Measurements from ENCODE around the gene MB21D2. TPM values are rescaled to one million over a fixed set of nuclear protein-coding genes. Genes with fewer than 3 reads are reported as not detected.
A peak's percentile ranks its signal among the peaks of the same experiment; 100 is the strongest.

The MB21D2 gene
- total RNA-seq, 2 experiments from 2014 or later: 4.3 to 5.3 TPM

DNA sequence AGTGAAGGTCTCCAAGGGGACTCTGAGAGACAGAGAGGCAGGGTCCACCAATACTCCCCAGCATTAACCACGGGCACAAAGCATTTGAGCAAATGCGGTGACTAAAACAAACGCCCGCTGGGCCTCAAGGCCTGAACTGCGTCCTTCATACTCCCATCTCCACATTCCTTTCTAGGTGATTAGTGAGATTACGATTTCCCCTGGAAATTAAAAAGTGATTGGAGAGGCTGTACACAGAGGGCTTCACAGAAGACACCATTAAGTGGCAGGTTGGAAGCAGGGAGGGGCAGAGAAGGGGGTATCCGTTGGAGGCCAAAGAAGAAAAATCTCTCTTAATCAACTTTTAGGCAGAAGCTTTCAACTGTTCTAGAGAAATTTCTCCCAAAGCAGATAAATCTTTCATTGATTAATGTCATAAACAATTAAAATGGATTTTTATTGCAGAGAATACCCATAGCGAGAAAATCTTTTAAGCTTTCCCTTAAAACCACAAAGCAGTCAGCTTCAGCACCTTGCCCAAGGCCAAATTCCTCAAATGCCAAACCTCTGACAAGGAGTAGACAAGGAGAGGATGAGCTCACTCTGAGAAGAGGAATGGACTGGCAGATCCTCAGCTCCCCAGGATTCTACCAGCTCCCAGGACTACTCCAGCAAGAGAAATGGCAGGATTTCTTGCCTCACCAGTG, 38.2 kb downstream of the MB21D2 start:
- Mint-ChIP-seq H3K27ac (no peak overlapping the region), H3K36me3 (peaks cover 3% of the 10 kb centered on the region), H3K9me3 (no peaks in the 10 kb centered on the region), H3K27me3 (peaks cover 4% of the 10 kb centered on the region), H3K4me1 (peaks cover 4% of the 10 kb centered on the region), H3K4me3 (no peak overlapping the region)
- POLR2A ChIA-PET: no interaction called here
- ATAC-seq (ENCODE audit: low read depth) (no peak), DNase-seq (no peak)

DNA sequence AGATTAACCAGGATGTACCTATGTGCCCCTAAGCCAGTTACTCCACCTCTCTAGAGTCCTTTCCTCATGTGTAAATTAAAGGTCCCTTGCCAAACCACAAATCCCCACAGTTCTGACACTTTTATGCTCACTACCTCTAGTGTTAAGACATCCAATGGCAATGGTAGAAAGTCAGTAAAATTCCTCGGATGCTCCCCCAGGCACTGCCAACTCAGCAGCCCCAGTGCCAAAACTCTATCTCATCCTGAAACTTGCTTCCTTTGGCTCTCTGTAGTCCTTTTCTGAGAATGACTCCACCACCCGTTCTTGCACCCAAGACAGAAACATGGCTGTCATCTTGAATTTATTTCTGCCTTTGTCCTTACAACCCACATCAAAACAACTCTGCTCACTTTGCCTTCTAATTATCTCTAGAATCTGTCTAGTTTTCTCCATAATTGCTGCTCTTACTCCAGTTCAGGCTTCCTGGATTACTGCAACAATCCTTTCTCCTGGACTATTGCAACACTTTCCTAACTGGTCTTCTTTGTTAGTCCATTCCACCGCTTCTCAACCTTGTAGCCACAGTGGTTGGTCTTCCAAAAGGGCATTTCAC, 41.6 kb downstream of the MB21D2 start:
- no peaks in the 10 kb centered on the region for H3K9me3 Mint-ChIP-seq
- POLR2A ChIA-PET: no interaction called here
- ATAC-seq (ENCODE audit: low read depth): no peak
- no peak overlapping the region for H3K27ac Mint-ChIP-seq
- no peak overlapping the region for H3K4me3 Mint-ChIP-seq
- DNase-seq: no peak
- H3K4me1 Mint-ChIP-seq: peaks cover 4% of the 10 kb centered on the region
- peaks cover 2% of the 10 kb centered on the region for H3K27me3 Mint-ChIP-seq
- peaks cover 3% of the 10 kb centered on the region for H3K36me3 Mint-ChIP-seq

DNA sequence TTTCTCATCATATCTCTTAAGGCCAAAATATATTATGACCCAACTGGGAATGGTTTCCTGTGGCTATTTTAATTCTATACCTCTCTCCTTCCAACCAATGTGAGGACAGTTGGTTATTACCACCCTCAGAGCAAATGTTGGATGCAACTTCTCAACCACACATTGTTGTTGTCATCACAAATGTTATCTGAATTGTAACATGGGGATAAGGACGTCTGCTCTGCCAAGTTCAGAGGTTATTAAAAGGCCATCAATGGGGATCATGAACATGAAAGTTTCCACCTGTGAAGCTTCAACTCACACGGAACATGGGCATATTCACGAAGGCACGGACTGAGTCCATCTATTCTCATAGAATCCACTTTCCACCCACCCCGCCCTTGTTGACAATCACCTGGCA, 46.8 kb downstream of the MB21D2 start:
- POLR2A ChIA-PET: no interaction called here
- H3K9me3 Mint-ChIP-seq: no peaks in the 10 kb centered on the region
- DNase-seq: no peak
- H3K4me3 Mint-ChIP-seq: no peak overlapping the region
- H3K36me3 Mint-ChIP-seq: no peaks in the 10 kb centered on the region
- H3K27me3 Mint-ChIP-seq: peaks cover 2% of the 10 kb centered on the region
- H3K27ac Mint-ChIP-seq: no peak overlapping the region
- ATAC-seq (ENCODE audit: low read depth): no peak
- peaks cover 2% of the 10 kb centered on the region for H3K4me1 Mint-ChIP-seq

DNA sequence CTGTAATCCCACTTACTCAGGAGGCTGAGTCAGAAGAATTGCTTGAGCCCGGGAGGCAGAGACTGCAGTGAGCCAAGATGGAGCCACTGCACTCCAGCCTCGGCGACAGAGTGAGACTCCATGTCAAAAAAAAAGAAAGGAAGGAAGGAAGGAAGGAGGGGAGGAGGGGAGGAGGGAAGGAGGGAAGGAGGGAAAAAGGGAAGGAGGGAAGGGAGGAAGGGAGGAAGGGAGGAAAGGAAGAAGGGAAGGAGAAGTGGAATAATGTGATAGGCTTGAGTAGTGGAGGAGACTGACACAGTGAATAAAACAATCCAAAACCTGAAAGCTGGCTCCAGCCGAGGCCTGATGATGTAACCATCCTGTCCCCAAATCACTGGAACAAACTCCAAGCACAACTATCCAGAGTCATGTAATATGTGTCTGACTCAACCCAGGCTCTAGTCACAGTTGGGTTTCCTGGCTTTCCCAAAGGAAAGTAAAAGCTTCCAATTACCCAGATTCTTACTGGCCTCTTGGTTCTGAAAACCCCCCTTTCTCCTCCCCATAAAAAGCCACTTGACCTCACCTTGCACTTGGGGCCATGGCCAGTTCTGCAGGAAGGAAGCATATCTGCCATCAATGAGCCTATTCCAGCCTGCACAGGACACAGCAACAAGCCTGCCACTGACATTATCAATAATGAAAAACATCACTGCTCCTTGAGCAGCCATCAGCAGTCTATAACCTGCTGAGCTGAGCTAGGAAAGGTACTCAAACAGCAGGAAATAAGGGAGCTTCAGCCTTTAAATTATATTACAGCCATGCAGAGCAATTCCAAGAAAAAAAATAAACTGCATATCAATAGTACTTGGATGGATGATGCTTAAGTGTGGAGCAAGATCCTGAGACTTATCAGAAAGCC, 48.3 kb downstream of the MB21D2 start:
- Mint-ChIP-seq H3K9me3 (no peaks in the 10 kb centered on the region), H3K27me3 (no peaks in the 10 kb centered on the region), H3K4me3 (no peak overlapping the region), H3K27ac (no peak overlapping the region), H3K4me1 (peaks cover 7% of the 10 kb centered on the region), H3K36me3 (no peaks in the 10 kb centered on the region)
- ATAC-seq (ENCODE audit: low read depth): no peak
- no peak for DNase-seq
- POLR2A ChIA-PET: no interaction called here

DNA sequence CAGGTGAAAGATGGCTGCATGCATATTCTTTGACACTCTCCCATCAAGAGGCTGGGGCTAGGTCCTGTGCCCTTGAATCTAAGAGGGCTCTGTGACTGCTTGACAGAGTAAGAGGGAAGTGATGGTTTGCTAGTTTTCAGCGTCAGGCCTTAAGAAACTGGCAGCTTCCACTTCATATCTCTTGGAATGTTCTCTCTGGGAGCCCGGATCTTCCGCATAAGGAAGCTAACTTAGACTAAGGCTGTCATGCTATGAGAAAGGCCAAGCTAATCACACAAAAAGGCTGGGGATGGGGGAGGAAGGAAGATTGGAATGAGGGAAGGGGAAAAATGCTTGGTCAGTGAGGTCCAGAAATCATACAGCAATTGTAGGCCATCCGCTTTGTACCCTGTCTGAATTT, 50.0 kb downstream of the MB21D2 start:
- H3K4me3 Mint-ChIP-seq: no peak overlapping the region

DNA sequence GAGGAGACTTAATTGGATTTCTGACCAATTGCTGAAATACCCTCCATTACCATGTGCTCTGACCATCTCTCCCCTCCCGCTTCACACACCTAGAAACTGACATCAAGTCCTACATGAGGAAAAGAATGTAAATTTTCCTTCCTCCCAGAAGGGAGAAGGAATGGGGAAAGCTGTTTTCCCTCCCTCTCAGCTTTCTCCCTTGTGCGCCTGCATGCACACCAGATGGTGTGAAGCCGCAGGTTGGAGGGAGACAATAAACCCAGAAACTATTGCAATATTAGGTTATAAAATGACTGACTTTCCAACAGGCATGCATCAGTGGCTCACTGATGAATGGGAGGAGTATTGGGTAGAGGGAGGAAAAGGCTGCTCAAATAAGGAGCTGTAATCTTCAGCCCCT, 50.9 kb downstream of the MB21D2 start:
- ATAC-seq (ENCODE audit: low read depth): no peak
- DNase-seq: no peak
- Mint-ChIP-seq H3K9me3 (no peaks in the 10 kb centered on the region), H3K27ac (no peak overlapping the region), H3K27me3 (no peaks in the 10 kb centered on the region), H3K36me3 (peaks cover under 1% of the 10 kb centered on the region), H3K4me3 (no peak overlapping the region), H3K4me1 (peaks cover 17% of the 10 kb centered on the region)
- POLR2A ChIA-PET: no interaction called here

More for the DNA sequence above, 50.0 kb downstream of the MB21D2 start:
- H3K36me3 Mint-ChIP-seq: no peaks in the 10 kb centered on the region
- no peak for DNase-seq
- no peaks in the 10 kb centered on the region for H3K9me3 Mint-ChIP-seq
- ATAC-seq (ENCODE audit: low read depth): no peak
- H3K4me1 Mint-ChIP-seq: peaks cover 9% of the 10 kb centered on the region
- POLR2A ChIA-PET: no interaction called here
- no peaks in the 10 kb centered on the region for H3K27me3 Mint-ChIP-seq
- H3K27ac Mint-ChIP-seq: no peak overlapping the region

DNA sequence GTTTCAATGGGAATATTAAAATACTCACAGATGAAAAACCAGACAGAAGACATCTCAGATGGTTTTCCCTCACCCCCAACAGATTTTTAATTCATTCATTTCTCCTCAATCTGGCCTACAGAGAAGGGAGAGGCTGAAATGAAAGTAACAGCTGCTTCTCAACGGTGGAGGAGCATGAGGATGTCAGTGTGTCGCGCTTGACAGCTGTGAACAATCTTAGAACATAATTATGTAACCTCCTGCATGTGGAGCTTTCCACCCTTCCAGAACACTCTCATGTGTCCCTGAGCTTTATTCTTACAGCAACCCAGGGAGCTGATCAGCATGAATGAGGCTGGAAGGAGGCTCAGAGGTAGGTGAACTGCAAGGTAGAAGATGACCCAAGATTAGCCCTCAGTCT, 52.7 kb downstream of the MB21D2 start:
- H3K4me1 Mint-ChIP-seq: peaks cover 20% of the 10 kb centered on the region
- peak overlapping the region; percentile 13 for H3K27ac Mint-ChIP-seq
- no peaks in the 10 kb centered on the region for H3K27me3 Mint-ChIP-seq
- no peak for DNase-seq
- no peak for ATAC-seq (ENCODE audit: low read depth)
- H3K9me3 Mint-ChIP-seq: no peaks in the 10 kb centered on the region
- peaks cover 3% of the 10 kb centered on the region for H3K36me3 Mint-ChIP-seq
- POLR2A ChIA-PET: no interaction called here
- H3K4me3 Mint-ChIP-seq: no peak overlapping the region

DNA sequence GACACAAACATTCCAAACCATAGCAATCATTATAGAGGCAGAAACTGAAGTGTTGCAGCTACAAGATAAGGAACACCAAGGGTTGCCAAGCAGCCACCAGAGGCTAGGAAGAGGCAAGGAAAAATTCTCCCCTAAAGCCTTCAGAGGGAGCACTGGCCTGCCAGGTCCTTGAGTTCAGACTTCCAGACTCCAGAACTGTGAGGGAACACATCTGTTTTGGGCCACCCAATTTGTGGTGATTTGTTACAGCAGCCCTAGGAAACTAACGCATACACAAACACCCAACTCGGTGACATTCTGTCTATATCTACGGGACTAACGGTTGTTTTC, 54.6 kb downstream of the MB21D2 start:
- Mint-ChIP-seq H3K4me1 (peaks cover 22% of the 10 kb centered on the region), H3K27ac (no peak overlapping the region), H3K27me3 (no peaks in the 10 kb centered on the region), H3K9me3 (no peaks in the 10 kb centered on the region), H3K36me3 (peaks cover 4% of the 10 kb centered on the region), H3K4me3 (no peak overlapping the region)
- DNase-seq (no peak), ATAC-seq (ENCODE audit: low read depth) (no peak)
- POLR2A ChIA-PET: no interaction called here

DNA sequence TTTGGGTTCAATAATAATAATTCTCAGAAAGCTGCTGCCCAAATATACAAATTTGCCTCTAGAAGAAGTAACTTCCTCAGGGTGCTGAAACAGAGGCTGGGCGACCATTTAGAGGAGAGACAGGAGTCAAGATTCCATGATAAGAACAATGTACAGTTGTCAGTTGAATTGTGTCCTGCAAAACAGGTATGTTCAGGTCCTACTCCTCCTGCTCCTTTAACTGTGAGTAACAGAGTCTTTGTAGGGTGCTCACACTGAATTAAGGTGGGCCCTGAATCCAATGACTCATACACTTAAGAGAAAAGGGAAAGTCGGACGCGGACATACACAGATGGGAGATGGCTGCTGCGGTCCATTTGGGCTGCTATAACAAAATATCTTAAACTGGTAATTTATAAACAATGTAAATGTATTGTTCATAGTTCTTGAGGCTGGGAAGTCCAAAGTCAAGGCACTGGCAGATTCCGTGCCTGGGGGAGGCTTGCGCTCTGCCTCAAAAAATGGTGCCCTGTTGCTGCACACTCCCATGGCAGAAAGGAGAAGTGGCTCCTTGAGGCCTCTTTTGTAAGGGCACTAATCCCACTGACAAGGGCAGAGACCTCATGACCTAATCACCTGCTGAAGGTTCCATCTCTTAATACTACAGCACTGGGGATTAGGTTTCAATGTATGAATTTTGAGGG, 55.1 kb downstream of the MB21D2 start:
- DNase-seq (no peak), ATAC-seq (ENCODE audit: low read depth) (no peak)
- Mint-ChIP-seq H3K4me1 (peaks cover 21% of the 10 kb centered on the region), H3K27ac (no peak overlapping the region), H3K4me3 (no peak overlapping the region), H3K36me3 (peaks cover 4% of the 10 kb centered on the region), H3K9me3 (no peaks in the 10 kb centered on the region), H3K27me3 (no peaks in the 10 kb centered on the region)
- POLR2A ChIA-PET: interaction anchor here (0.6 to 1.5 kb wide), 2 partner anchors 16 to 31 kb away, joined by 3 to 4 read pairs; no protein-coding TSS in a partner anchor

DNA sequence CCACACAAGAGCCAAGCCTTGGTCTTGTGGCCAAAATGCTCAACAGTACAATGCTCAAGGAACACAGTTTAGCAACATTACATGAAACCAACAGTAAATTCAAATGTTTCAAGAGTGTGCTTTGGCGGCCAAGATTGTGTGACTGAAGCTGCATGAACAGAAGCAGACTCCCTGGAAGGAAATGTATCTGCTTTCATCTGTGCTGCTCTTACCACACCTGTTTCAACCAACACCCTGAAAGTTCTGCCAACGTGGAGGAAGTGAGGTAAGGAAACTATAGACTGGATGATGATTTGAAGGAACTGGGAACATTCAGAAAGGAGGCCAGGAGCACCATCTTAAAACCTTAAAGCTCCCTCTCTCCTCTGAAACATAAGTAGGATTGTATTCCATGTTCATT, 55.7 kb downstream of the MB21D2 start:
- POLR2A ChIA-PET: interaction anchor here (0.6 to 1.5 kb wide), 2 partner anchors 16 to 32 kb away, joined by 3 to 4 read pairs; no protein-coding TSS in a partner anchor
- peak overlapping the region; percentile 53 for H3K4me3 Mint-ChIP-seq
- H3K36me3 Mint-ChIP-seq: peaks cover 4% of the 10 kb centered on the region
- peak; percentile 86 for ATAC-seq (ENCODE audit: low read depth)
- no peaks in the 10 kb centered on the region for H3K27me3 Mint-ChIP-seq
- peak overlapping the region; percentile 84 for H3K27ac Mint-ChIP-seq
- DNase-seq: no peak
- no peaks in the 10 kb centered on the region for H3K9me3 Mint-ChIP-seq
- peaks cover 21% of the 10 kb centered on the region for H3K4me1 Mint-ChIP-seq

DNA sequence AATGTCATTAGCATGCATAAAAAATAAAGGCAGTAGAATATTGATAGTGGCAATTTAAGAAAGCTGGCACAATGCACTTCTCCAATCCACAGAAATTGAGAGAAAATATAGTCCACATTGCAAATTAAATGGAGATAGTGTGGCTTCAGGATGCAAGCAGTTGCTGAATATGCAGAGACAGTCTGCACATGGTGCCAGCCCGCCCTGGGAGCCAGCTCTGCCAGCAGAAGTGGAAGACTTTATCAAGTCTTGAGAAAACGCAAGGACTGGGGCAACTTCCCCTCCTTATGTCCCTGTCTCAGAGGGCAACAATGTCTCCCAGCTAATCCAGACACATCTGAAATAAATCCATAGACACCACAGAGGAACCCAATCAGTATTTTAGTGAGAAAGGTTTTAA, 57.2 kb downstream of the MB21D2 start:
- POLR2A ChIA-PET: no interaction called here
- H3K4me1 Mint-ChIP-seq: peaks cover 24% of the 10 kb centered on the region
- no peaks in the 10 kb centered on the region for H3K27me3 Mint-ChIP-seq
- H3K27ac Mint-ChIP-seq: no peak overlapping the region
- DNase-seq (no peak), ATAC-seq (ENCODE audit: low read depth) (no peak)
- H3K4me3 Mint-ChIP-seq: no peak overlapping the region
- no peaks in the 10 kb centered on the region for H3K9me3 Mint-ChIP-seq
- H3K36me3 Mint-ChIP-seq: peaks cover 4% of the 10 kb centered on the region

DNA sequence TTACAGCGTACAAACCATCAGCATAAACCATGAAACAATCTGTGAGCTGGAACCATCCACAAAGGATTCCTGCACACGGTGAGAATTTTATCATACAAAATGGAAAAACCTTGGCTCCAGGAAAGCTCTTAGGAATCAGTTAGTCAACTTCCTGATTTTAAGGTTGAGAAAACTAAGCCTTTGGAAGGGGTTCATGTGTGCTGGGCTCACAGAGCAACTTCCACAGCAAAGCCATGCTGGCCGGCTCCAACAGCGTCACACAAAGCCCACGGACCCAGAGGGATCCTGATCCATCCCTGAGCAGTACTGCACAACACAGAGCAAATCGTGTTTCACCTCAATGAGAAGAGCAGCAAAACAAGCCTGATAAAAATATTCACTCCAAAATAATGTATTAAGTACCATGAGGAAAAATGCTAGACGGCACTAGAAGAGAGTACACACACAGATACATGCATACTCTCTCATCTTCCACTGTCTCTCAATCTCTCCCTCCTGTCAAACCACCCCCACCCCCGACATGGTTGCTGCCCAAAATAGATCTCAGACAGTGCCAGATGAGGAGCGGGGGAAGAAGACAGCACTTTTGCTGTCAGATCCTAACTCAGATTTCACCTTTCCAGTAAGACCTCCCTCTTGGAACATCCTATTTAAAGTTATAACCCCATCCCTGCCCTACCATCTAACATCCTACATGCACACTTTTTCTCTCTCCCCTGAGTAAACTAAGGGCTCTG, 58.6 kb downstream of the MB21D2 start:
- no peak overlapping the region for H3K4me3 Mint-ChIP-seq
- no peaks in the 10 kb centered on the region for H3K9me3 Mint-ChIP-seq
- peaks cover 4% of the 10 kb centered on the region for H3K36me3 Mint-ChIP-seq
- ATAC-seq (ENCODE audit: low read depth): no peak
- no peak overlapping the region for H3K27ac Mint-ChIP-seq
- H3K4me1 Mint-ChIP-seq: peaks cover 19% of the 10 kb centered on the region
- POLR2A ChIA-PET: no interaction called here
- no peaks in the 10 kb centered on the region for H3K27me3 Mint-ChIP-seq
- no peak for DNase-seq

DNA sequence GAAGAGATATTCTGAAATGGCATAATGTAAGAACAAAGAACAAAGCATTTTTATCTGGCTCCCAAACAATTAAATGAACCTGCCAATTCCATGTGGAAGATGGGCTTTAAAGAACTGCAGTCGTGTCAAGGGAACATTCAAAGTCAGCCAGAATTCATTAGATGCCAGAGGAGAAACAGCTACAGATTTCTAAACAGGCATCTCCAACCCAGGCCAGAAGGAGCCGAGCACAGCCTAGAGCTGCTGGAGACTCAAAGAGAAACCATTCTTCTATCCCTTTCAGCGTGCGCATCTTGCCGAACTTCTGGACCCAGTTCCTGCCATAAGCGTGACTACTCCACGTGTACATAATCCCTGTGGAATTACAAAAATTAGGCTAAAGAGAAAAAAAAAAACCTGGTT, 60.4 kb downstream of the MB21D2 start:
- ATAC-seq (ENCODE audit: low read depth): no peak
- H3K27me3 Mint-ChIP-seq: no peaks in the 10 kb centered on the region
- H3K27ac Mint-ChIP-seq: no peak overlapping the region
- H3K9me3 Mint-ChIP-seq: no peaks in the 10 kb centered on the region
- no peak overlapping the region for H3K4me3 Mint-ChIP-seq
- no peak for DNase-seq
- POLR2A ChIA-PET: no interaction called here
- H3K4me1 Mint-ChIP-seq: peaks cover 15% of the 10 kb centered on the region
- peaks cover 6% of the 10 kb centered on the region for H3K36me3 Mint-ChIP-seq

Measured in activated naive CD8-positive, alpha-beta T cell treated with anti-CD3 and anti-CD28 coated beads, Interleukin-2, amount 10 ng/mL, durations not matched to agents 7 days and 5 days (primary cell).